IMR-90 (cell line): ENCODE results near the gene RPL6. TPM values are rescaled to one million over a fixed set of nuclear protein-coding genes. Genes with fewer than 3 reads are reported as not detected.

Experiments used
- ATAC-seq: fragments of 200-7000 bp; cut with Tn5 transposase; 2 replicates; pipeline ENCODE4 v1.9.1; 2020; ENCODE audit warnings: low read depth, mild to moderate bottlenecking, moderate library complexity
- BruUV-seq: library from RNA; stranded (reverse); fragments of 400-500 nt; replicated peaks from 2 replicates; lab custom pipeline; 2021; lab: Mats Ljungman, UMichigan
- CTCF ChIA-PET: fragments of 300-600 bp; formaldehyde crosslinking; extraction: SDS; loops from one replicate; lab custom pipeline; 2021; ENCODE audit warnings: antibody characterized with exemption; lab: Yijun Ruan, JAX
- POLR2A ChIA-PET: fragments of 300-600 bp; sonication (Branson Sonifier 250); formaldehyde crosslinking; loops from one replicate; lab custom pipeline; 2022; ENCODE audit warnings: antibody characterized with exemption; ENCODE audit not compliant: unreplicated experiment; lab: Charles Lee
- DNase-seq: peaks from one replicate; pipeline ENCODE4 v3.0.0; 2013
- H2AFZ ChIP-seq: replicated peaks from 2 replicates; pipeline ENCODE3; 2013; ENCODE audit warnings: low read length, mild to moderate bottlenecking; ENCODE audit not compliant: poor library complexity
- H2AK5ac ChIP-seq: 2 replicates; pipeline ENCODE4 v1.6.1; 2013; ENCODE audit warnings: low read depth, low read length, inconsistent platforms
- H2AK9ac ChIP-seq: replicated peaks from 2 replicates; pipeline ENCODE3; 2013; ENCODE audit warnings: mild to moderate bottlenecking, low read depth, low read length, moderate library complexity; ENCODE audit not compliant: poor library complexity
- H2BK120ac ChIP-seq: 2 replicates; pipeline ENCODE4 v1.6.1; 2013; ENCODE audit warnings: low read depth, low read length, inconsistent platforms
- H2BK15ac ChIP-seq: 3 replicates; pipeline ENCODE4 v1.6.1; 2013; ENCODE audit warnings: low read depth, low read length, inconsistent platforms
- H2BK20ac ChIP-seq: 2 replicates; pipeline ENCODE4 v1.6.1; 2013; ENCODE audit warnings: low read depth, mild to moderate bottlenecking, inconsistent platforms, low read length, moderate library complexity
- H2BK5ac ChIP-seq: 2 replicates; pipeline ENCODE4 v1.6.1; 2013; ENCODE audit warnings: mild to moderate bottlenecking, low read depth, low read length, inconsistent platforms; ENCODE audit not compliant: poor library complexity, severe bottlenecking
- H3K14ac ChIP-seq: replicated peaks from 2 replicates; pipeline ENCODE4 v1.6.1; 2013; ENCODE audit warnings: low read depth, low read length, inconsistent platforms
- H3K18ac ChIP-seq: 2 replicates; pipeline ENCODE4 v1.6.1; 2013; ENCODE audit warnings: low read depth, low read length, control low read depth
- H3K23ac ChIP-seq: 2 replicates; pipeline ENCODE4 v1.6.1; 2013; ENCODE audit warnings: low read depth, low read length, inconsistent platforms
- H3K27ac ChIP-seq: 2 replicates; pipeline ENCODE4 v1.5.1; 2013; ENCODE audit warnings: mild to moderate bottlenecking, control low read depth, low read length; ENCODE audit not compliant: insufficient read depth
- H3K27me3 ChIP-seq: 2 replicates; pipeline ENCODE4 v1.6.1; 2013; ENCODE audit warnings: low read length; ENCODE audit not compliant: control insufficient read depth, insufficient read depth
- H3K36me3 ChIP-seq: 2 replicates; pipeline ENCODE4 v1.6.1; 2013; ENCODE audit warnings: low read length, mixed read lengths; ENCODE audit not compliant: control insufficient read depth, insufficient read depth
- H3K4ac ChIP-seq: 2 replicates; pipeline ENCODE4 v1.6.1; 2013; ENCODE audit warnings: low read depth, low read length, inconsistent platforms
- H3K4me1 ChIP-seq: 2 replicates; pipeline ENCODE4 v1.6.1; 2013; ENCODE audit warnings: low read length, mixed read lengths; ENCODE audit not compliant: control insufficient read depth, insufficient read depth
- H3K4me2 ChIP-seq: 2 replicates; pipeline ENCODE4 v1.6.1; 2013; ENCODE audit warnings: low read depth, mild to moderate bottlenecking, control low read depth, low read length, moderate library complexity
- H3K4me3 ChIP-seq: 2 replicates; pipeline ENCODE4 v1.5.1; 2013; ENCODE audit warnings: low read depth, mild to moderate bottlenecking, control low read depth, low read length, moderate library complexity; ENCODE audit not compliant: insufficient read depth
- H3K56ac ChIP-seq: 2 replicates; pipeline ENCODE4 v1.6.1; 2013; ENCODE audit warnings: low read length, inconsistent platforms; ENCODE audit not compliant: insufficient read depth; ENCODE audit errors: extremely low read depth
- H3K79me1 ChIP-seq, 2 experiments: 2 replicates each; pipeline ENCODE4 v1.6.1; 2013; ENCODE audit warnings: low read length in 2 of 2, inconsistent platforms in 1 of 2, low read depth in 1 of 2
- H3K9ac ChIP-seq: 2 replicates; pipeline ENCODE4 v1.6.1; 2013; ENCODE audit warnings: low read depth, low read length, control low read depth
- H3K9me1 ChIP-seq: 2 replicates; pipeline ENCODE4 v1.6.1; 2013; ENCODE audit warnings: low read length, inconsistent platforms; ENCODE audit not compliant: insufficient read depth
- H3K9me3 ChIP-seq: 2 replicates; pipeline ENCODE4 v1.6.1; 2013; ENCODE audit warnings: low read length; ENCODE audit not compliant: control insufficient read depth, insufficient read depth
- H4K20me1 ChIP-seq: 2 replicates; pipeline ENCODE4 v1.6.1; 2013; ENCODE audit warnings: low read length, inconsistent platforms; ENCODE audit not compliant: insufficient read depth
- H4K5ac ChIP-seq: 2 replicates; pipeline ENCODE4 v1.6.1; 2013; ENCODE audit warnings: mild to moderate bottlenecking, low read depth, low read length, control low read depth
- H4K8ac ChIP-seq, 2 experiments: 2 replicates each; pipeline ENCODE4 v1.6.1; 2013; ENCODE audit warnings: low read depth in 2 of 2, low read length in 2 of 2, control low read depth in 1 of 2, inconsistent platforms in 1 of 2
- H4K91ac ChIP-seq: 2 replicates; pipeline ENCODE4 v1.6.1; 2013; ENCODE audit warnings: low read depth, low read length, inconsistent platforms; ENCODE audit not compliant: insufficient read depth
- BHLHE40 ChIP-seq: fragments of 150-350 bp; IDR thresholded peaks from 2 replicates; pipeline ENCODE4 v1.6.1; 2016; ENCODE audit warnings: mild to moderate bottlenecking, low read depth, low read length
- CEBPB ChIP-seq: IDR thresholded peaks from 2 replicates; pipeline ENCODE4 v1.6.1; 2012; ENCODE audit warnings: low read depth, low read length, improper control_type of control experiment
- CHD1 ChIP-seq: IDR thresholded peaks from 2 replicates; pipeline ENCODE4 v1.6.1; 2012; ENCODE audit warnings: low read depth, low read length, improper control_type of control experiment
- FOS ChIP-seq: fragments of 150-350 bp; IDR thresholded peaks from 2 replicates; pipeline ENCODE4 v1.6.1; 2016; ENCODE audit warnings: low read depth, low read length
- MAFK ChIP-seq: IDR thresholded peaks from 2 replicates; pipeline ENCODE4 v1.6.1; 2012; ENCODE audit warnings: low read depth, low read length, improper control_type of control experiment
- MAZ ChIP-seq: IDR thresholded peaks from 2 replicates; pipeline ENCODE4 v1.6.1; 2012; ENCODE audit warnings: low read depth, mild to moderate bottlenecking, low read length, improper control_type of control experiment, moderate library complexity, borderline replicate concordance
- MXI1 ChIP-seq: IDR thresholded peaks from 2 replicates; pipeline ENCODE4 v1.6.1; 2012; ENCODE audit warnings: low read depth, mild to moderate bottlenecking, low read length, moderate library complexity, borderline replicate concordance
- NFE2L2 ChIP-seq: fragments of 150-350 bp; IDR thresholded peaks from 2 replicates; pipeline ENCODE4 v1.6.1; 2016; ENCODE audit warnings: low read depth, mild to moderate bottlenecking, low read length
- POLR2A ChIP-seq: IDR thresholded peaks from 2 replicates; pipeline ENCODE4 v1.6.1; 2012; ENCODE audit warnings: mild to moderate bottlenecking, low read depth, low read length
- RAD21 ChIP-seq: IDR thresholded peaks from 2 replicates; pipeline ENCODE4 v1.6.1; 2012; ENCODE audit warnings: low read length, improper control_type of control experiment
- RCOR1 ChIP-seq: IDR thresholded peaks from 2 replicates; pipeline ENCODE4 v1.6.1; 2012; ENCODE audit warnings: mild to moderate bottlenecking, low read length, improper control_type of control experiment; ENCODE audit not compliant: insufficient replicate concordance
- RFX5 ChIP-seq: IDR thresholded peaks from 2 replicates; pipeline ENCODE4 v1.8.0; 2012; ENCODE audit warnings: low read depth, mild to moderate bottlenecking, low read length, moderate library complexity
- SMC3 ChIP-seq: fragments of 150-350 bp; IDR thresholded peaks from 2 replicates; pipeline ENCODE4 v1.6.1; 2016; ENCODE audit warnings: low read depth, mild to moderate bottlenecking, antibody characterized with exemption, low read length, moderate library complexity
- WGBS, 2 experiments: methylation state at CpG; one replicate each; pipeline versions ENCODE4 v1.1.5 to v1.1.7; 2013; ENCODE audit warnings: missing lambda C conversion rate in 2 of 2; ENCODE audit not compliant: insufficient read length in 1 of 2; ENCODE audit errors: extremely low coverage in 2 of 2; 5-methylcytosine and 5-hydroxymethylcytosine counted together
- dilution Hi-C: fragments of 300-500 bp; cut with HindIII; formaldehyde crosslinking; loops from one replicate; pipeline ENCODE4 v1.14.3; 2018; ENCODE audit warnings: low sequenced_read_pairs; ENCODE audit not compliant: unreplicated experiment
- in situ Hi-C: fragments of 300-500 bp; cut with MboI; formaldehyde crosslinking; loops from 3 replicates; pipeline ENCODE4 v1.14.3; 2019; ENCODE audit warnings: low sequenced_read_pairs, inconsistent platforms, mixed read lengths
- intact Hi-C: fragments of 100-400 bp; cut with micrococcal nuclease; formaldehyde crosslinking; loops from 2 replicates; pipeline ENCODE4 v1.10.0; 2022
- polyA plus RNA-seq, 3 experiments: library from polyadenylated mRNA; depleted of rRNA; stranded (reverse); fragments of >200 nt; gene quantifications; 2 replicates each; pipeline ENCODE4 v1.2.3, GENCODE V29; 2012; ENCODE audit warnings: low replicate concordance in 1 of 3
- total RNA-seq: library from RNA; depleted of rRNA; stranded (reverse); fragments of >200 nt; gene quantifications from 2 replicates; pipeline ENCODE4 v1.2.3, GENCODE V29; 2012
- TF ChIP-seq, protein P1 (sequence below): fragments of 150-350 bp; IDR thresholded peaks from 2 replicates; pipeline ENCODE4 v1.6.1; 2017; ENCODE audit warnings: mild to moderate bottlenecking, antibody characterized with exemption, low read length, low read depth
- TF ChIP-seq, protein P2 (sequence below): fragments of 150-350 bp; IDR thresholded peaks from 2 replicates; pipeline ENCODE4 v1.6.1; 2016; ENCODE audit warnings: low read depth, mild to moderate bottlenecking, low read length, moderate library complexity, borderline replicate concordance

The RPL6 gene
- total and polyA plus RNA-seq, 2 of the 4 experiments (the other 2 are of a cell fraction): 1,317 to 1,694 TPM

DNA sequence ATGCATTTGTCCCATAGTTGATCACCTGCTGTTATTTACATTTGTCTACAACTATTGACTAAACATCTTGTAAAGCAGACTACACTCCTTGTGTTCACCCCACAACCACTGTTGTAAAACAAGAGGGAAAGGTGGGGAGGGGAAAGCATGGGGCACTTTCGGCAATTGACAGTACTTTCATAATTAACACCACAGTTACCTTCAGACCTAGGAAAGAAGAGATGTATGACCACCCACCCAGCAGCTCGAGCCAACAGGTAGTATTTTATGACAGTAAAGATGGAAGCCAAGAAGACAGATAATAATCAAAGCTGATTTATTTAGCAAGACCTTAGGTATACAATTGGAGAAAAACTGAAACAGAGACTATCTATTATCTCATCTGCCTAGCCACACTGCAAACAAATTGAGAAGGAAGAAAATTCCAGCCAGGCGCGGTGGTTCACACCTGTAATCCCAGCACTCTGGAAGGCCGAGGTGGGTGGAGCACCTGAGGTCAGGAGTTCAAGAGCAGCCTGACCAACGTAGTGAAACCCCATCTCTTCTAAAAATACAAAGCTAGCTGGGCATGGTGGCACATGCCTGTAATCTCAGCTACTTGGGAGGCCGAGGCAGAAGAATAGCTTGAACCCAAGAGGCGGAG is 38.4 kb downstream of the RPL6 start:
- ATAC-seq: no peak
- ChIA-PET POLR2A (no interaction called here), CTCF (interaction anchor here (0.7 kb wide), 1 partner anchor 24 kb away, joined by 10 read pairs; no protein-coding TSS in a partner anchor)
- no peaks in the 10 kb centered on the region for H3K27me3 ChIP-seq
- H3K79me1 ChIP-seq: peaks cover 34 to 67% of the 10 kb centered on the region in 2 experiments
- in situ Hi-C loops: no loop called here
- H3K36me3 ChIP-seq: peaks cover 1% of the 10 kb centered on the region; the same call in 1 of the 2 replicates
- peaks cover 19% of the 10 kb centered on the region for H3K9me1 ChIP-seq
- H4K91ac ChIP-seq: no peak overlapping the region
- TF ChIP-seq CHD1: no peak
- no peak for TF ChIP-seq NFE2L2
- no peak for TF ChIP-seq RAD21
- no peak for TF ChIP-seq RCOR1
- TF ChIP-seq RFX5: no peak
- TF ChIP-seq SMC3: no peak
- no peak for TF ChIP-seq POLR2A
- TF ChIP-seq FOS: no peak
- TF ChIP-seq, protein P1, sequence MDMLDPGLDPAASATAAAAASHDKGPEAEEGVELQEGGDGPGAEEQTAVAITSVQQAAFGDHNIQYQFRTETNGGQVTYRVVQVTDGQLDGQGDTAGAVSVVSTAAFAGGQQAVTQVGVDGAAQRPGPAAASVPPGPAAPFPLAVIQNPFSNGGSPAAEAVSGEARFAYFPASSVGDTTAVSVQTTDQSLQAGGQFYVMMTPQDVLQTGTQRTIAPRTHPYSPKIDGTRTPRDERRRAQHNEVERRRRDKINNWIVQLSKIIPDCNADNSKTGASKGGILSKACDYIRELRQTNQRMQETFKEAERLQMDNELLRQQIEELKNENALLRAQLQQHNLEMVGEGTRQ: no peak
- TF ChIP-seq MXI1: no peak
- no peak for TF ChIP-seq MAZ
- TF ChIP-seq BHLHE40: no peak
- TF ChIP-seq, protein P2, sequence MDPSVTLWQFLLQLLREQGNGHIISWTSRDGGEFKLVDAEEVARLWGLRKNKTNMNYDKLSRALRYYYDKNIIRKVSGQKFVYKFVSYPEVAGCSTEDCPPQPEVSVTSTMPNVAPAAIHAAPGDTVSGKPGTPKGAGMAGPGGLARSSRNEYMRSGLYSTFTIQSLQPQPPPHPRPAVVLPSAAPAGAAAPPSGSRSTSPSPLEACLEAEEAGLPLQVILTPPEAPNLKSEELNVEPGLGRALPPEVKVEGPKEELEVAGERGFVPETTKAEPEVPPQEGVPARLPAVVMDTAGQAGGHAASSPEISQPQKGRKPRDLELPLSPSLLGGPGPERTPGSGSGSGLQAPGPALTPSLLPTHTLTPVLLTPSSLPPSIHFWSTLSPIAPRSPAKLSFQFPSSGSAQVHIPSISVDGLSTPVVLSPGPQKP: no peak
- TF ChIP-seq MAFK: no peak
- no peak for TF ChIP-seq CEBPB
- no peaks in the 10 kb centered on the region for H3K9me3 ChIP-seq
- H4K5ac ChIP-seq: no peak overlapping the region
- H3K4me2 ChIP-seq: no peak overlapping the region
- no peak for DNase-seq
- no peak overlapping the region for H2AK5ac ChIP-seq
- intact Hi-C loops: no loop called here
- WGBS, 2 experiments: no CpG with 5 or more reads among the region's 8 CpGs
- H2BK120ac ChIP-seq: no peak overlapping the region
- no peak overlapping the region for H4K8ac ChIP-seq
- H3K4me1 ChIP-seq: peaks cover 7% of the 10 kb centered on the region
- H3K23ac ChIP-seq: no peak overlapping the region
- no peak overlapping the region for H3K18ac ChIP-seq
- H4K20me1 ChIP-seq: peaks cover 33% of the 10 kb centered on the region
- no peak overlapping the region for H3K56ac ChIP-seq
- no peak overlapping the region for H2AK9ac ChIP-seq
- no peak overlapping the region for H2AFZ ChIP-seq
- no peak overlapping the region for H2BK15ac ChIP-seq
- dilution Hi-C loops: no loop called here
- H3K4ac ChIP-seq: no peak overlapping the region
- no peak overlapping the region for H3K9ac ChIP-seq
- no peak overlapping the region for H2BK5ac ChIP-seq
- no peak overlapping the region for H3K27ac ChIP-seq
- no TSS peak for BruUV-seq
- no peak overlapping the region for H2BK20ac ChIP-seq
- no peak overlapping the region for H3K4me3 ChIP-seq
- no peak overlapping the region; the same call in 1 of the 2 replicates for H3K14ac ChIP-seq
